Inflammatory macrophage treated with lipopolysaccharide for 1 hour (primary cell): Measurements from ENCODE around the gene PPP2R3A.
A peak's percentile ranks its signal among the peaks of the same experiment; 100 is the strongest.
"Not testable (repeated sequence)": the region's sequence is repeated elsewhere in the genome, so short reads cannot be mapped to it uniquely, and the experiment has no call there.

ENCODE experiments used
- DNase-seq, 2 donors: peaks; one replicate each; pipeline ENCODE4 v3.0.0-alpha.2; 2020 to 2022

The PPP2R3A gene

GRCh38 chr3:136105044-136105443, 139.5 kb downstream of the PPP2R3A start:
- DNase-seq, result no peak

GRCh38 chr3:136106101-136106500, 140.6 kb downstream of the PPP2R3A start:
- DNase-seq, result no peak

- DNase-seq, result no peak
These were observed 144.0 kb downstream of the PPP2R3A start for GRCh38 chr3:136109499-136109898.

GRCh38 chr3:136110481-136110880, 145.0 kb downstream of the PPP2R3A start:
- DNase-seq, result no peak

- no peak for DNase-seq
These were observed 148.9 kb downstream of the PPP2R3A start for GRCh38 chr3:136114421-136114820.

GRCh38 chr3:136119332-136119731, 153.8 kb downstream of the PPP2R3A start:
- not testable (repeated sequence) for DNase-seq

- DNase-seq, result not testable (repeated sequence)
These were observed 154.3 kb downstream of the PPP2R3A start for GRCh38 chr3:136119783-136120182.

GRCh38 chr3:136120373-136121348, 155.1 kb downstream of the PPP2R3A start:
- no peak for DNase-seq

GRCh38 chr3:136122006-136122405, 156.5 kb downstream of the PPP2R3A start:
- no peak for DNase-seq

GRCh38 chr3:136131647-136132046, 166.1 kb downstream of the PPP2R3A start:
- not testable (repeated sequence) for DNase-seq

- DNase-seq, result no peak
These were observed 168.6 kb downstream of the PPP2R3A start for GRCh38 chr3:136134091-136134490.

GRCh38 chr3:136135039-136135802, 169.7 kb downstream of the PPP2R3A start:
- DNase-seq, result no peak

- DNase-seq, result no peak
These were observed 170.9 kb downstream of the PPP2R3A start for GRCh38 chr3:136136454-136136853.

- no peak for DNase-seq
These were observed 175.8 kb downstream of the PPP2R3A start for GRCh38 chr3:136141291-136141785.

GRCh38 chr3:136141891-136142290, 176.4 kb downstream of the PPP2R3A start:
- peak; percentile 15 to 38 for DNase-seq

GRCh38 chr3:136142592-136142991, 177.1 kb downstream of the PPP2R3A start:
- no peak for DNase-seq

GRCh38 chr3:136144397-136144796, 178.9 kb downstream of the PPP2R3A start:
- DNase-seq, result not testable (repeated sequence)

GRCh38 chr3:136146981-136147729, 181.6 kb downstream of the PPP2R3A start:
- DNase-seq, result no peak

GRCh38 chr3:136149667-136150066, 184.1 kb downstream of the PPP2R3A start:
- DNase-seq, result no peak

- no peak for DNase-seq
These were observed 185.7 kb downstream of the PPP2R3A start for GRCh38 chr3:136151219-136151618.

- no peak for DNase-seq
These were observed 186.8 kb downstream of the PPP2R3A start for GRCh38 chr3:136152176-136152843.

GRCh38 chr3:136152963-136153362, 187.4 kb downstream of the PPP2R3A start:
- DNase-seq, result no peak
